Measurements from ENCODE around the gene MAP2K5.

MAP2K5 gene

DNA sequence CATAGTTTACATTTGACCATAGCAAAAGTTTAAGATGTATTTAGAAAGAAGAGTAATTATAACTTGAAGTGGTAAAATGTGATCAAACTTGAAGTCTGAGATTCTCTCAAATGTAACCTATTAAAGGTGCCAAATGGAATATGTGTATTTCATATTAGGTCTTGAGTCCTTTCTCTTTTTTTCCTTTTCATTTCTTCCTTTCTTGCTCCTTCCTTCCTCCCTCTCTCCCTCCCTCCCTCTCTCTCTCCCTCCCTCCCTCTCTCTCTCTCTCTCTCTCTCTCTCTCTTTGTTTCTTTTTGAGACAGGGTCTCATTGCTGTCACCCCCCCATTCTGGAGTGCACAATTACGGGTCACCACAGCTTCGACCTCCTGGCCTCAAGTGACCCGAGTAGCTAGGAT lies 47.7 kb downstream of the MAP2K5 start:
- CTCF ChIA-PET: no interaction called here
- DNase-seq (ENCODE audit: extremely low spot score): no peak
- POLR2A ChIA-PET: no interaction called here
- TF ChIP-seq, protein P1, sequence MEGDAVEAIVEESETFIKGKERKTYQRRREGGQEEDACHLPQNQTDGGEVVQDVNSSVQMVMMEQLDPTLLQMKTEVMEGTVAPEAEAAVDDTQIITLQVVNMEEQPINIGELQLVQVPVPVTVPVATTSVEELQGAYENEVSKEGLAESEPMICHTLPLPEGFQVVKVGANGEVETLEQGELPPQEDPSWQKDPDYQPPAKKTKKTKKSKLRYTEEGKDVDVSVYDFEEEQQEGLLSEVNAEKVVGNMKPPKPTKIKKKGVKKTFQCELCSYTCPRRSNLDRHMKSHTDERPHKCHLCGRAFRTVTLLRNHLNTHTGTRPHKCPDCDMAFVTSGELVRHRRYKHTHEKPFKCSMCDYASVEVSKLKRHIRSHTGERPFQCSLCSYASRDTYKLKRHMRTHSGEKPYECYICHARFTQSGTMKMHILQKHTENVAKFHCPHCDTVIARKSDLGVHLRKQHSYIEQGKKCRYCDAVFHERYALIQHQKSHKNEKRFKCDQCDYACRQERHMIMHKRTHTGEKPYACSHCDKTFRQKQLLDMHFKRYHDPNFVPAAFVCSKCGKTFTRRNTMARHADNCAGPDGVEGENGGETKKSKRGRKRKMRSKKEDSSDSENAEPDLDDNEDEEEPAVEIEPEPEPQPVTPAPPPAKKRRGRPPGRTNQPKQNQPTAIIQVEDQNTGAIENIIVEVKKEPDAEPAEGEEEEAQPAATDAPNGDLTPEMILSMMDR (IDR thresholded peaks at IDR 0.05; ENCODE audit: control extremely low read depth, extremely low read depth, low read depth, missing control alignments): no peak

DNA sequence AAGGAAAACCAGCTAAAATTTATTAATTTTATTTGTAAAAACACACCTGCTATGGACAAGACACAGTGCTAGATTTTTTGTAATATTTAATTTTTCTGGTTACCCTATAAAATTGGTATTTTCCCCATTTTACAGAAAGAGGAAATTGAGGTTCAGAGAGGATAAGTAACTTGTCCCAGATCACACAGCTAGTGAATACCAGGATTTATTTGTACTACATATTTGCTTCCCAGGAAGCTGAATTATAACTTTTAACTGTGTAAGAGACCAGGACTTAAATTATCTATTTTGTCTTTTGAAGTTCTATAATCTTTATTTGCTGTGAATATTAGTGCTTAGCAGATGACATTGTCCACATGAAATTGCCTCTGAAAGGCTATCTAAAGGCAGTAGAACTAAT lies 49.7 kb downstream of the MAP2K5 start:
- POLR2A ChIA-PET: no interaction called here
- TF ChIP-seq, protein P1 (IDR thresholded peaks at IDR 0.05; ENCODE audit: control extremely low read depth, extremely low read depth, low read depth, missing control alignments): no peak
- DNase-seq (ENCODE audit: extremely low spot score): no peak
- CTCF ChIA-PET: interaction anchor here (0.9 to 1.4 kb wide), 3 partner anchors 9 to 43 kb away, joined by 3 read pairs; no protein-coding TSS in a partner anchor

- DNase-seq (ENCODE audit: extremely low spot score): no peak
- CTCF ChIA-PET: interaction anchor here (1.0 kb wide), 1 partner anchor 10 kb away, joined by 3 read pairs; no protein-coding TSS in a partner anchor
- POLR2A ChIA-PET: no interaction called here
- TF ChIP-seq, protein P1 (IDR thresholded peaks at IDR 0.05; ENCODE audit: control extremely low read depth, extremely low read depth, low read depth, missing control alignments): no peak
Measured at GRCh38 chr15:67593562-67593961, 51.1 kb downstream of the MAP2K5 start.

DNA sequence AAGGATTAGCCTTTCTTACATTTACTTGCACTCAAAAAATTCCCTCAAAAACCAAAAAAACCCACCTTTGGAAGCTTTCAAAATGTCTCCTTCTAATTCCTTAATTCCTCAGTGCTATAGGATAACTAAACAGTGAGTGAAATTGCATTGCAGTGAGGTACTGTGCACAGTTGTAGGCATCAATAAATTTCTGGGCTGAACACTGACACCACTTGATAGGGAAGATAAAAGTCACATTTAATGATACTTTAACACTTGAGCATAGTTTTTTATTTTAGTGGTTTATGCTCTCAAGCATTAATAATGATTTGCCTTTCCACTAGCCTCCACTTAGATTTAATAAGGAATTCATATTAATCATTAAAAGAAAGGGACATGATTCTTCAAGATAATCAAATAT lies 52.3 kb downstream of the MAP2K5 start:
- POLR2A ChIA-PET: no interaction called here
- TF ChIP-seq, protein P1 (IDR thresholded peaks at IDR 0.05; ENCODE audit: control extremely low read depth, extremely low read depth, low read depth, missing control alignments): no peak
- CTCF ChIA-PET: no interaction called here
- DNase-seq (ENCODE audit: extremely low spot score): no peak

DNA sequence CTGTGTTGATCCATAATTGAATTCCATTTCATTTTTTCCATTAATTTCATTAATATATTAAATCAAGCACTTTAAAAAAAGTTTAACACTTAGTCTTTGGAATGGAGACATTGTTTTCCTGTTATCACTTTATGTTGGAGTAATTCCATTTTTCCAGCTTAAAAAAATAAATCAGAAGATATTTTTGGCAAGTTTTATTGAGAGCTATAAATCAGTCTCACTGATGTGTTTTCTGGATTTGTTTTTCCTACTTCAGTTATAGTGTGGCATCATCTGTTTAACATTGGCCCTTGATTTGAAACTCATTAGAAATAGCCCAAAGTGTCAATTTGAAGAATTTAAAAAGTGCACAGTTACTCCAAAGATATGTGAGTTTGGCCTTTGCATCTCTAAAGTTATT lies 53.1 kb downstream of the MAP2K5 start:
- CTCF ChIA-PET: interaction anchor here (2.6 kb wide), 1 partner anchor 8 kb away, joined by 9 read pairs; no protein-coding TSS in a partner anchor

DNA sequence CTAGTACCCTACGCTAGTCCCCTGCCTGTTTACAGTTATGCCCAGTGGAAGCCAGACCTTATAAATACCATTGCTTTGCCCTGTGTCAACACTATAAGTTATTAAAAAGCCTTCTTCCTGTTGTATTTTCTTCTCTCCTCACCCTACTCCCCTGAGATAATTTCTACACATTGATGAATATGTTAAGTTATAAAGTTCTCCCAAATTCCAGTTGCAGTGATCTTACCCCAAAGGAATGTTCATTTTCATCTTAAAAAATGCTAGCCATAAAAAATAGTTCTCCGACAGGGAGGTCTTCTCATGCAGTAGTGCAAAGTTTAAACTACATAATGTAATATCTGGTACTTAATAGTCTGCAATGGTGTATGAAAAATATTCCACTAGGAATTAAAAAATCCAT lies 58.6 kb downstream of the MAP2K5 start:
- TF ChIP-seq, protein P1 (IDR thresholded peaks at IDR 0.05; ENCODE audit: control extremely low read depth, extremely low read depth, low read depth, missing control alignments): no peak
- no peak for DNase-seq (ENCODE audit: extremely low spot score)
- CTCF ChIA-PET: no interaction called here
- POLR2A ChIA-PET: no interaction called here

More for the DNA sequence above, 53.1 kb downstream of the MAP2K5 start:
- TF ChIP-seq, protein P1 (IDR thresholded peaks at IDR 0.05; ENCODE audit: control extremely low read depth, extremely low read depth, low read depth, missing control alignments): no peak
- POLR2A ChIA-PET: no interaction called here
- no peak for DNase-seq (ENCODE audit: extremely low spot score)

DNA sequence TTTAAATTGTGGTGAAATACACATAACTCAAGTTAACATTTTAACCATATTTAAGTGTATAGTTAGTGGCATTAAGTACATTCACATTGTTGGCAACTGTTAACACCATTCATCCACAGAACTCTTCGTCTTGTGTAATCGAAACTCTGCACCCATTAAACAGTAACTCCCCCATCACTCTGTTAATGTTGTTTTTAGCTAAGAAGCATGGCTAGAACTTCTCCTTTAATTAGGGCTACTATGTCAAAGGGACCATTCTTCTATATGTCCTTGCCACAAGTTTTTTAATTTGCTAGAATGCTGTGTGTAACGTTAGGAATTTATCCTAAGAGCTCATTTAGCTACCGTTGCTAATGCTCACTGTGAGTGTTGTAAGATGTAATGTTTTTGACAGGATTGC lies 60.6 kb downstream of the MAP2K5 start:
- CTCF ChIA-PET: interaction anchor here (1.2 kb wide), 3 partner anchors 10 to 30 kb away, joined by 3 read pairs; no protein-coding TSS in a partner anchor
- POLR2A ChIA-PET: no interaction called here
- DNase-seq (ENCODE audit: extremely low spot score): no peak
- TF ChIP-seq, protein P1 (IDR thresholded peaks at IDR 0.05; ENCODE audit: control extremely low read depth, extremely low read depth, low read depth, missing control alignments): no peak
